Left kidney (tissue), 2 donors: ENCODE data around the gene NCOA3. TPM values are rescaled to one million over a fixed set of nuclear protein-coding genes. Genes with fewer than 3 reads are reported as not detected.

Experiments used
- DNase-seq: peaks from one replicate; pipeline ENCODE4 v3.0.0-alpha.2; 2013
- polyA plus RNA-seq: library from polyadenylated mRNA; unstranded; fragments of 120-200 nt; gene quantifications from one replicate; pipeline ENCODE4 v1.2.1, GENCODE V29; 2013; ENCODE audit not compliant: insufficient read length

NCOA3 gene
- polyA plus RNA-seq, 1 donor, result 46.3 TPM

DNA sequence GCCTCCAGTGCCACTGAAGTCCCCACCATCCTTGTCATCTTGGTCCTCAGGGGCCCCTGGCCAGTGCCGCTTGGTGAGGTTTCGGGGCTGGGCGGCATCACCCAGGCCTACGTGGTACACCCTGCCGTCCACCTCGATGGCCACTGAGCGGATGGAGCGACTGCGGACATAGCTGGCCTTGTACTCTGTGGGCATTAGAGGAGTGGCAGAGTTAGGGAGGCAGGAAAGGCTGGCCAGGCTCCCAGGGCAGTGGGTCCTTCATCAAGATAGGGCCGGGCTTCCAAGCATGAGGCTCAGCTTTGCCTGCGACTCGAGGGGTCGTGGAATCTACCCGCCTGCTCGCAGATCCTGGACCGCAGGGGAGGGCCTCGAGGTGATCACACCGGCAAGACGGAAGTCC is 164.6 kb downstream of the NCOA3 start:
- DNase-seq, result no peak

DNA sequence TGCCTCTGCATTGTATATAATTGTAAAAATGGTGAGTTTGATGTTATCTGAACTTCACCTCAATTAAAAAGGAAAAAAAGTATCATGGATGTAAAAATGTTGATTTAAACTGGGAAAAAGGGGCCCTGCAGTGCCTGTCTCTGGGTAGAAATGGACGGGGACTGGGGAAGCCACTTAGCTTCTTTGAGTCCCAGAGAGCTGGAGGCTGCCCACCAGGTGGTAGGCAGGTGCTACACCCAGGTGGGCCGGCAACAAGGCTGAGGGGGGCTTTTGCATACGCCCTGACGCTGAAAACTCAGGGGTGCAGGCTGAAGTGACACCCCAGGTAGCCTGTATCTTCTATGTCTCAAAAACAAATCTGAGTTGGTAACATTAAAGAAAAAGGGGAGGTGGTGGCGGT is 165.4 kb downstream of the NCOA3 start:
- no peak for DNase-seq

DNA sequence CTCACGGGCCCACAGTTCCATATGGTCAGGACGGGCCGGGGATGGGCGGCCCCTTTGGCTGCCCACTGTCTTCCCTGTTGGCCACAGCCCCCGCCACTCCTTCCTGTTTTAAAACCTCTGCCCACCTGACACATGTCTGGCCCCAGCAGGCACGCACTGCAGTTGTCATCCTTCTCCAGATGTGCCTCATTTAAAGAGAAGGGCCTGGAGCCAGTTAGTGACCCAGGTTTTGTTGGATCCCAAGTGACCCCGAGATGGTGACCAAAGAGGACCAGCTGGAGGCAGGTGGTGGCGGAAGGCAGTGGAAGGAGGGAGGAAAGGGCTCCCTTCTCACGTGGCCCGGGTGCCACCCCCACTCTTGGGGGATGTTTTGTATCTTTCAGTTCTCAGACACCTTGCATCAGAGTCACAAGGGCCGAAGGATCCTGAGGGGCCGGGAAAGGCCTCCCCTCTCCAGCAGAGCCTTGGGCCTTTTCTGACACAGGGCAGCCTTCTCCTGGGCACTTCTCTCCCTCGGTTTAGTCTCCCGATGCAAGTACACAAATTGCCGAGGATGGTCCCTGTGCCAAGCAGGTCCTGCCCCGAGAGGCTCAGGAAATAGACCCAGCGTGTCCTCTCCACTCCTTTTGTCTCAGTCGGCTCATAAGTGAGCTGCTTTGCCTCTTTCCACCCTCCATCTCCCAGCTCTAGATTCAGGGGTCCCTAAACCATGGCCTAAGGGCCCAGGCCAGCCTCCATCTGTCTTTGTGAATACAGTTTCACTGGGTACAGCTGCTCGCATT is 166.0 kb downstream of the NCOA3 start:
- no peak for DNase-seq

DNA sequence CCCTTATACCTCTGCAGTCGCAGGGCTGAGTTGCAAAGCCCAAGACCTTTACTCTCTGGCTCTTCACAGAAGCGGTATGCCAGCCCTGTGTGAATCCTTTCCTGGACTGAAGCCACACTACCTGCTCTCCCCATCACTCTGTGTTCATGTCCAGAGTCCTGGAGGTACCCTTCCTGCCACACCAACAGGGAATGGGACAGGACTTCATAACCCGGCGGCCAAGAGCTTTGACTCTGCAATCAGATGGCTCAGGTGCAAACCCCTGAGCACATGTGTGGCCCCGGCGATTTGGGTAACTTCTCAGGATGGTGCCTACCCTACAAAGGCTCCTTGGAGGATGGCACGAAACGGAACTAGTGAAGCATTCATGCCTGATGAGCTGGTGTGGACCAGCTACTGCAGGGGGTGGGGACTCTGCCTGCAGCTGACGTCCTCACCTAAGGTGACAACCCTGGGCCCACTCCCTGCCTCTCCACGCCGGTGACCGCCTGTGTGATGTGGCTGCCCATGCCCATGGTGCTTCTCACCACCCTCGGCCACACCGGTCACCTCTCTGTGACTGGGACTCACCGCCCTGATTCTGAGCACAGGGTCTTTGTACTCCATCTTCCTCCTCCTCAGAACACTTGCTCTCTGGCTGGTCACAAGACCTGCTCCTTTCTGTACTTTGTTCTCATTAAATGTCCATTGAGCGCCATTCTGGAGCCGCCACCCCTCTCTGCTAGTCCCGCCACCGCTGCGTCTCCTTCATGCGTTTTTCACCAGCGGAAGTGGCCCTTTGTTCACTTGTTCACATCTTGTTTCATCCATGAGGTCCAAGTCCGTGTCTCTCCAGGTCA is 166.8 kb downstream of the NCOA3 start:
- no peak for DNase-seq

- DNase-seq, result no peak
Measured at GRCh38 chr20:47669152-47669425, 167.4 kb downstream of the NCOA3 start.

- DNase-seq, result no peak
Measured at GRCh38 chr20:47669489-47669888, 167.8 kb downstream of the NCOA3 start.

- DNase-seq, result no peak
Measured at GRCh38 chr20:47669927-47670890, 168.5 kb downstream of the NCOA3 start.

- DNase-seq, result no peak
Measured at GRCh38 chr20:47670913-47671312, 169.2 kb downstream of the NCOA3 start.

DNA sequence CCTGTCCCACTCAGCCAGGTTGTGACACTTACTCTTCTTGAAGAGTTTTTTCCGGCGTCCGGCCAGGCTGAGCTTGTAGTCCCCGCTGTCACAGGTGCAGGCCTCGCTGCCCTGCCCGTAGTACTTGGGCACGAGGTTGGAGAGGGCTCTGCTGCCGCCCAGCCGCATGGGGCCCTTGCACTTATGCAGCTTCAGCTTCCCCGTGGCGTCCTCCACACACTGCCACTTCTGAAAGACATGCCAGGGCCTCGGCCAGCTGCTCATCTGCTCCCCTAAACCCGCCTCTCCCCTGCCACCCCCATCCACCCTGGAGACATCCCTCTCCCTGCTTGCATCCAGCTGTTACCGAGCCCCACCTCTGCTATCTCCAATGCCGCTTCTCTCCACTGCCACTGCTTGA is 170.5 kb downstream of the NCOA3 start:
- no peak for DNase-seq

DNA sequence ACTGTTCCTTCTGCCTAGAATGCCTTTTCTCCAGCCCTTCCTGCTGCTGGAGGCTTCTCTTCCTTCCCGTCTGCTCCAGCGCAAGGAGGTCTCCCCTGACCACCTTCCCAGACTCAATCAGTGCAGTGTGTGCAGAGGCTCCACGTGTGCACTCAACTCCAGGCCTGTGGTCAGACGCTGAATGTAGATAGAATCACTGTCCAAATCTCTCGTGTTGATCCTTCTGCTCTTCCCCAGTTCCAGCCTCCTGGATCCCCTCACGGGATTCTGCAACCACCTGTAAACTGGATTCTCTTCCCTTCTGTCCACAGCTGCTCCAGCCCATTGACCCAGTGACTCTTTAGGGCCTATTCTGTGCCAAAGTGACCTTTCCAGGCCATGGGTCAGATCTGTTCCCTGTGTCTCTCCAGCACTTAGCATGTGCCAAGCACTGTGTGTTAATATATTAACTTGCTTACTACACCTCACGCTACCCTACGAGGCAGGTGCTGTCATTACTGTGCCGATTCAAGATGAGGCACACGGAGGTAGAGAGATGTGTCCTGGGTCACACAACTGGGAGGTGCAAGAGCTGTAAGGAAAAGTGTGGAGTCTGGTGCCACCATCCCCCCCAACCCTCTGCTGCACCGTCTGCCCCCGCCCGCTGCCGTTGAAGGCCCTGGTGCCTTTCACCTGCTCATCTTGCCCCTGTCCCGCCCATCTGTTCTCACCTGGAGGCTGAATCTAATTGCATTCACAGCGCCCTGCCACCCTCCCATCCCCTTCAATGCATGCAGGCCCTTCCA is 171.4 kb downstream of the NCOA3 start:
- no peak for DNase-seq

GRCh38 chr20:47673671-47673955 is 171.9 kb downstream of the NCOA3 start:
- no peak for DNase-seq

GRCh38 chr20:47674145-47674544 is 172.5 kb downstream of the NCOA3 start:
- no peak for DNase-seq

GRCh38 chr20:47674686-47675085 is 173.0 kb downstream of the NCOA3 start:
- no peak for DNase-seq

DNA sequence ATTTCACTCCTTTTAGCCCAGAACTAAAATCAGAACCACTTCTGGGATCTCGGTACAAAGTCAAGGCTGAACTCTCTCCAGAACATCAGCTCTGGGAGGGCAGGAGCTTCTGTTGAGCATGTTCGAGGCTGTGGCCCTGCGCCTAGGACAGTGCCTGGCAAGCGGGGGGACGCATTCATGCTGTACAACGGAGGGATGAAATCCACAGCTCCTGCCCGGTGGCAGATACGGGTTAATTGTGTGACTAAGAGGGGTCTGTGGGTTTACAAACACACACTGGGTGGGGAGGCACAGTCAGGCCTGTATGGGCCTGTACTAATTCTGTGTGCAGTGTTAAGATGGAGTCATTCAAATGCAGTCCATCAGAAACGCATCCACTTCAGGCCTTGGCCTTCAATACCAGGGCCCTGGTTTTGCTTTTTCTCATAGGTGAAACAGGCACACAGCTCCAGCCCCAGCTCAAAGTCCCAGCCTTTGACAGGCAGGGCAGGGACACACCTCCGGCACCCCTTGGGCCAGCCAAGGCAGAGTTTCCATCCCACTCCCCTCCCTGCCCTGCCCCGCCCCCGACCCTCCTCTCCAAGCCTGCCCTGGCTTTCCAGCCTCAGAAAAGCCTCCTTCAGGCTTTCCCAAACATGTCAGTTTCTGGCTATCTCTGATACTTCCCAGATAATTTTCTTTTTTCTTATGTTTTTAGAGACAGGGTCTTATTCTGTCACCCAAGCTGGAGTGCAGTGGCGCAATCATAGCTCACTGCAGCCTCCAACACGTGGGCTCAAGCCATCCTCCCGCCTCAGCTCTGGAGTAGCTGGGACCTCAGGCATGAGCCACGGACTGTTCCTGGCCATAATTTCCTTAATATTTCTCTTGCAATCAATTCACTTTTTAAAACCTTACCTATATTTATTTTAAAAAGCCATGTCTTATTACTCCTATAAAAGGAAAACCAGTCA is 173.8 kb downstream of the NCOA3 start:
- no peak for DNase-seq

- no peak for DNase-seq
Measured at GRCh38 chr20:47676219-47676721, 174.6 kb downstream of the NCOA3 start.

- DNase-seq, result no peak
Measured at GRCh38 chr20:47676912-47677634, 175.4 kb downstream of the NCOA3 start.

- DNase-seq, result peak; percentile 51
Measured at GRCh38 chr20:47677635-47678453, 176.2 kb downstream of the NCOA3 start.

DNA sequence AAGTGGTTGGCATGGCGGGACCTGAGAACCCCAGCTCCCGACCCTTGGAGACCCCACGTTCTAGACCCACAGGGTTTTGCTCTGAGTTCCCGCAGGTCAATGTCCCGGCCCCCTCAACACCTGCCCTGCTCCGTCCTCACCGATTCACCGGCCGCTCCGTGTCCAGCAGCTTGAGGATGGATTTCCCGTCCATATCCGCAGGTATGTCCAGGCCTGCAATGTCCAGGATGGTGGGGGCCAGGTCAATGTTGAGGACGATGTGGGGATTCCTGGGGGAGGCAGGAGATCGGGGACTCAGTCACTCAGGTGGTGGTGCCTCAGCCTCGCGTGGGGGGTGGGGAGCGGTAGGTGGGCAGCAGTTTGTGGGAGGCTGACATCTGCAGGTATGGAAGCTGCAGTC is 176.8 kb downstream of the NCOA3 start:
- no peak for DNase-seq

DNA sequence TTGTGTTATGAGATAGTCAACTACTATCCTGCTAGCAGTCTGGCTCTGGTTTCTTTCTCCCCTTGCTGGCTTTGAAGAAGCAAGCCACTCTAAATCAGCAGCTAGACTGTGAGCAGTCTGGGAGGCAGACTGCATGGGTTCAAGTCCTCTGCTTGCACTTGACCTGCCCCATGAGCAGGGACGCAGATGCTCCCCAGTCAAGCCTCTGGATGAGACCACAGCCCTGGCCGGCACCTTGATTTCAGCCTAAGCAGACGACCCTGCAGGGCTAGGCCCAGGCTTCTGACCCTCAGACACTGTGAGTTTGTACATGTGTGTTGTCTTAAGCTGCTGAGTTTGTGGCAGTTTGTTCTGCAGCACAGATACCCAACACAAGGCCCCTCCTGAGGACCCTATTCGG is 177.8 kb downstream of the NCOA3 start:
- DNase-seq, result no peak
